Measurements from ENCODE around the gene TLX2. TPM values are rescaled to one million over a fixed set of nuclear protein-coding genes. Genes with fewer than 3 reads are reported as not detected.

The TLX2 gene
- total RNA-seq, 1 donor from 2014 or later: not detected

DNA sequence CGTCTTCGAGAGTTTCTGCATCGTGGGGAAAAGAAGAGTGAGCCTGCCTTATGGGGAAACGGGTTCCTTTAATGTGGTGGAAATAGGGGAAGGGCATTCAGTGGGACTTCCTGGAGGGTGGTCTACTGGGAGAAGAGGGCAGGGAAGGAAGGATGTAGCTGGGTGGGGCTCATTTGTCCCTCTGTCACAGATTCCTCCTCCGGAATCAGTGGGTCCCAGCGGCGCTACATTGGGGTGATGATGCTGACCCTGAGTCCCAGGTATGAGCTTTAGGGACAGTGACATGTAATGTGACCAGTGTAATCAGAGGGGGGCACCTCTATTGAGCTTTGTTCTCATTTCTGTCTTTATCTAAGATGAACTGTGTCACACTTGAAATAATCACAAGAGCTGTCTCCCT lies 17.4 kb downstream of the TLX2 start:
- Histone ChIP-seq H3K9me3 (ENCODE audit: control insufficient read depth in 3 of 3, low read length in 3 of 3) (no peaks in the 10 kb centered on the region), H3K4me3 (ENCODE audit: low read length in 3 of 3) (no peak overlapping the region), H3K27ac (ENCODE audit: low read depth, low read length) (no peak overlapping the region), H3K27me3 (ENCODE audit: control insufficient read depth in 3 of 3, insufficient read depth in 3 of 3, low read length in 3 of 3) (peaks cover 0 to under 1% (median 0%) of the 10 kb centered on the region in 3 donors), H3K4me1 (ENCODE audit: control insufficient read depth in 3 of 3, insufficient read depth in 3 of 3, low read length in 3 of 3) (peaks cover 25 to 31% (median 29%) of the 10 kb centered on the region in 3 donors), H3K36me3 (ENCODE audit: control insufficient read depth in 3 of 3, insufficient read depth in 3 of 3, low read length in 3 of 3) (peaks cover 39 to 51% (median 43%) of the 10 kb centered on the region in 3 donors), H3K9ac (ENCODE audit: low read depth in 1 of 3, low read length in 3 of 3) (no peak overlapping the region)

DNA sequence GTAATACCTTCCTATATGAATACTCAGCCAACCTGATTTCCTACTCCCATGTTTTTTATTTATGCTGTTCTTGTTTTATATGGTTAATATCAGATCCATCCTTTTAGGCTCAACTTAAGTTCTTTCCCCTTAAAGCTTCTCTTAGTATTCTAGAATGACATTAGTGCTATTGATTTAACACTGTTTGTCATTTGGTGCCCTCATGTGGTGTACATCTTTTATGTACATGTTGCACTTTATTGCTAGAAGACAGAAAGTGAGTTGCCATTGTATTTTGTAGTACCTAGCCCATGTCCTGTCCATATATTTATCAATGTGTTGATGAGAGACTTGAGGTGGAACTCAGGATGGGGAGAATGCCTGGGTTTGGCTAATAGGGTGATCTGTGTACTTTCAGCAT lies 18.0 kb downstream of the TLX2 start:
- Histone ChIP-seq H3K36me3 (ENCODE audit: control insufficient read depth in 3 of 3, insufficient read depth in 3 of 3, low read length in 3 of 3) (peaks cover 33 to 46% (median 37%) of the 10 kb centered on the region in 3 donors), H3K27me3 (ENCODE audit: control insufficient read depth in 3 of 3, insufficient read depth in 3 of 3, low read length in 3 of 3) (peaks cover 0 to 3% (median 0%) of the 10 kb centered on the region in 3 donors), H3K4me3 (ENCODE audit: low read length in 3 of 3) (no peak overlapping the region), H3K4me1 (ENCODE audit: control insufficient read depth in 3 of 3, insufficient read depth in 3 of 3, low read length in 3 of 3) (peaks cover 25 to 31% (median 29%) of the 10 kb centered on the region in 3 donors), H3K27ac (ENCODE audit: low read depth, low read length) (no peak overlapping the region), H3K9me3 (ENCODE audit: control insufficient read depth in 3 of 3, low read length in 3 of 3) (no peaks in the 10 kb centered on the region), H3K9ac (ENCODE audit: low read depth in 1 of 3, low read length in 3 of 3) (no peak overlapping the region)

DNA sequence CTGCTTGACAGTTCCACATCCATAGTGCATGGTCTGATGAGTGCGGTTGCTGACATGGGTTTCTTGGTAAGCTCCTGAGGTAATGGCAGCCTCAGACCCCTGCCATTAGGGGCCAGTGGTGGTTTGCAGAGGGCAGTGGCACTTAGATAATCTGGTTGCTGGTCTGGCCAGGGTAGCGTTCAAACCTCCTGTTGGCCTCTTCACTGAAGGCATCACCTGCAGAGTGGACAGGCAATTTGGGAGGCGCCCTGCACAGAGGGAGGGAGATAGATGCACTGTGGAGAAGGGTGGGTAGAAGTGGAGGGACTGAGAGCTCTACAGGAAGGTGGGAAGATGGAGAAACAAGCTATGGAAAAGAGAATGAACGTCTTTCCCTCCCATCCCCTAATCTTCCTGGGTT lies 19.2 kb downstream of the TLX2 start:
- Histone ChIP-seq H3K9me3 (ENCODE audit: control insufficient read depth in 3 of 3, low read length in 3 of 3) (no peaks in the 10 kb centered on the region), H3K4me3 (ENCODE audit: low read length in 3 of 3) (no peak overlapping the region), H3K9ac (ENCODE audit: low read depth in 1 of 3, low read length in 3 of 3) (no peak overlapping the region), H3K27me3 (ENCODE audit: control insufficient read depth in 3 of 3, insufficient read depth in 3 of 3, low read length in 3 of 3) (peaks cover 0 to 4% (median 1%) of the 10 kb centered on the region in 3 donors), H3K27ac (ENCODE audit: low read depth, low read length) (no peak overlapping the region), H3K36me3 (ENCODE audit: control insufficient read depth in 3 of 3, insufficient read depth in 3 of 3, low read length in 3 of 3) (peaks cover 22 to 34% (median 25%) of the 10 kb centered on the region in 3 donors), H3K4me1 (ENCODE audit: control insufficient read depth in 3 of 3, insufficient read depth in 3 of 3, low read length in 3 of 3) (peaks cover 20 to 22% (median 20%) of the 10 kb centered on the region in 3 donors)

DNA sequence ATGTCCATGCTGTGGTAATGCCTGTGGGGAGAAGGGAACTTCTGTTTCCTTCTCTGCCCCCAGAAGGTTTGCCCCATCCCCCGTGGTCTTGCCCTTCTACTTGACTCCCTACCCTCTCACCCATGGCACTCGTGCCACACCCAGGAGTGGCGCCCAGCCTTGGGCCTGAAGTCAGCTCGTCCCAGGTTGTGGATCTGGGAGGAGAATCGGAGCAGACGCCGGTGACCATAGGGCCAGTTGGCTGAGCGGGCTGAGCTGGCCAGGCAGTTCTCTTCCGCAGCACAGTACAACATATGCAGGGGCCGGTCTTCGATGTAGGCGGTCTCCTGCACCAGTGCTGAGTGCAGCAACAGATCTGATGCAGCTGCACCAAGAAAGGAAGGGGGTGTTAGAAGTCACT lies 20.2 kb downstream of the TLX2 start:
- H3K36me3 ChIP-seq (ENCODE audit: control insufficient read depth in 3 of 3, insufficient read depth in 3 of 3, low read length in 3 of 3): peaks cover 20 to 29% (median 24%) of the 10 kb centered on the region in 3 donors
- no peak overlapping the region for H3K27ac ChIP-seq (ENCODE audit: low read depth, low read length)
- peaks cover 2 to 9% (median 4%) of the 10 kb centered on the region in 3 donors for H3K27me3 ChIP-seq (ENCODE audit: control insufficient read depth in 3 of 3, insufficient read depth in 3 of 3, low read length in 3 of 3)
- no peak overlapping the region for H3K9ac ChIP-seq (ENCODE audit: low read depth in 1 of 3, low read length in 3 of 3)
- no peaks in the 10 kb centered on the region for H3K9me3 ChIP-seq (ENCODE audit: control insufficient read depth in 3 of 3, low read length in 3 of 3)
- peaks cover 12 to 13% (median 13%) of the 10 kb centered on the region in 3 donors for H3K4me1 ChIP-seq (ENCODE audit: control insufficient read depth in 3 of 3, insufficient read depth in 3 of 3, low read length in 3 of 3)
- H3K4me3 ChIP-seq (ENCODE audit: low read length in 3 of 3): no peak overlapping the region

DNA sequence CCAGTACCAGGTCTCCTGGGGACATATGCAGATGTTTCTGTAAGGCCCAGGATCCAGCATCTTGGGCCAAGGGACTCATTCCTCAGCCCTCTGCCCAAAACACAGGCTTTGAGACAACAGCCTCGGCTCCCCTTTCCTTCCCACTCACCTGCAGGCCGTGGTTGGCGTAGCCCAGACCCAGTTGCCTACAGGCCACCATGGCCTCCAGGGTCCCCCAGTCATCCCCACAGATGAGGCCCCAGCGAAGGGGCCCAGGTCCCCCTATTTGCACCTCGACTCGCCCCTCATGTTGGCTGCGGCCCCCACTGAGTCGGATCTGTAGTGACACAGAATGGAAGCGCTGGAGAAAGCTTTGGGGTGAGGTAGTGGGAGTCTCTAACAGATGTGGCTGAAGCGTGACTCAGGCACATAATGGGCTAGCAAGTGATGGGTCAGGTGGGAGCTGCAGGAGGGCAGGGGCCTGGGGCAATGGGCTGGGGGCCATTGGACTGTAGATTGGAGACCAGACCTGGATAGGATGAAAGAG lies 21.3 kb downstream of the TLX2 start:
- Histone ChIP-seq H3K9ac (ENCODE audit: low read depth in 1 of 3, low read length in 3 of 3) (no peak overlapping the region), H3K27ac (ENCODE audit: low read depth, low read length) (no peak overlapping the region), H3K4me1 (ENCODE audit: control insufficient read depth in 3 of 3, insufficient read depth in 3 of 3, low read length in 3 of 3) (peaks cover 12 to 14% (median 13%) of the 10 kb centered on the region in 3 donors), H3K9me3 (ENCODE audit: control insufficient read depth in 3 of 3, low read length in 3 of 3) (no peaks in the 10 kb centered on the region), H3K36me3 (ENCODE audit: control insufficient read depth in 3 of 3, insufficient read depth in 3 of 3, low read length in 3 of 3) (peaks cover 20 to 29% (median 24%) of the 10 kb centered on the region in 3 donors), H3K27me3 (ENCODE audit: control insufficient read depth in 3 of 3, insufficient read depth in 3 of 3, low read length in 3 of 3) (peaks cover 2 to 9% (median 4%) of the 10 kb centered on the region in 3 donors), H3K4me3 (ENCODE audit: low read length in 3 of 3) (no peak overlapping the region)

DNA sequence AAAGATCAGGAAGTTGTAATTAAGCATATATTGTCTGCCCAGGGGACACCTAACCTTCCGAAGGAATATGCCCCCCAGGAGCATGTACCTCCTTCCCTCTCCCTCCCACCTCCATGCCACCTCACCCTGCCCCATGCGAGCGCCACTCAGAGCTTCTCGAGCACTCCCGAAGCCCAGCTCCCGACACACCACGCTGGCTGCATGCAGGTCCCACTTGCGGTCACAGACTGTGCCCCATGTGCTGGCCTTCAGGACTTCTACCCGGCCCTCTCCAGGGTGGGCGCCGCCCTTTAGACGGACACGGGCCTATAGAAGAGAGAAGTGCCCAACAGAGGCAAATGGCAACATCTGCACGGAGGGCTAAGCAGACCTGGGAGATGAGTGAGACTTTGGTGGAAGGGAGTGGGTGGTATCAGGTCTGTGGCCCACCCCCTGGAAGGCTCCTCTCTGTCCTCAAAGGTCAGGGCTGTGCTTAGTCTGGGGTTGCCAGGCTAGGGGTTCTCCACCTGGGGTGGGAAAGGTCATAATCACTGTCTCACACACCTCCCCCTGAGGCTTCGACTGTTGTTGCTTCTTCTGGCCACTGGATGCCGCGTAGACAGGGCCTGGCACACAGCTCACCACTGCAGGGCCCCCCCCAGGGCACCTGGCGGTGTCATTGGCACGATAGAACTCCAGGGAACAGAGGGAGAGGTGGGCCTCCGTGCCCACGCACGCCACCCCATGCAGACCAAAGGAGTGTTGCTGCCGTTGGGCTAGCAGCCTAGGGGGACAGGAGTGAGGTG lies 22.1 kb downstream of the TLX2 start:
- H3K9ac ChIP-seq (ENCODE audit: low read depth in 1 of 3, low read length in 3 of 3): no peak overlapping the region
- H3K4me3 ChIP-seq (ENCODE audit: low read length in 3 of 3): no peak overlapping the region
- H3K27me3 ChIP-seq (ENCODE audit: control insufficient read depth in 3 of 3, insufficient read depth in 3 of 3, low read length in 3 of 3): peaks cover 2 to 9% (median 4%) of the 10 kb centered on the region in 3 donors
- no peak overlapping the region for H3K27ac ChIP-seq (ENCODE audit: low read depth, low read length)
- peaks cover 16 to 24% (median 22%) of the 10 kb centered on the region in 3 donors for H3K36me3 ChIP-seq (ENCODE audit: control insufficient read depth in 3 of 3, insufficient read depth in 3 of 3, low read length in 3 of 3)
- peaks cover 3 to 7% (median 5%) of the 10 kb centered on the region in 3 donors for H3K4me1 ChIP-seq (ENCODE audit: control insufficient read depth in 3 of 3, insufficient read depth in 3 of 3, low read length in 3 of 3)
- H3K9me3 ChIP-seq (ENCODE audit: control insufficient read depth in 3 of 3, low read length in 3 of 3): no peaks in the 10 kb centered on the region

DNA sequence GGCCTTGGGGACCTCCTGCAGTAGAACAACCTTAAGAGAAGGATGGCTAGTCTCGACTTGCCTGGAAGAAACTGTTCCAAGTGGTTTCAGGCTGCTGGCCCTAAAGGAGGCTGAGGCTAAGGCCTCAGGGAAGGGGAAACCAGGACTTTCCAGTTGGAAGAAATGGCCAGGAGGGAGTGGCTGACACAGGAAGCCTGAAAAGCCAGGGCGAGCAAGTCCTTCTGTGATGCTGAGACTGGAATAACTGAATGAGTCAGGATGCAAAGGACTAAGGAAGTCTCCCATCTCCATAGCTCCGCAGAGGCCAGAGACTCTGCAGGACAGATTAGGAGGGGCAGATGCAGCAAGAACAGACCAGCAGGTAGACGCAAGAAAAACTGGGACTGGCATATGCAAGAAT lies 22.9 kb downstream of the TLX2 start:
- peaks cover 0 to 4% (median 2%) of the 10 kb centered on the region in 3 donors for H3K4me1 ChIP-seq (ENCODE audit: control insufficient read depth in 3 of 3, insufficient read depth in 3 of 3, low read length in 3 of 3)
- H3K27ac ChIP-seq (ENCODE audit: low read depth, low read length): no peak overlapping the region
- no peak overlapping the region for H3K4me3 ChIP-seq (ENCODE audit: low read length in 3 of 3)
- peaks cover 14 to 20% (median 16%) of the 10 kb centered on the region in 3 donors for H3K36me3 ChIP-seq (ENCODE audit: control insufficient read depth in 3 of 3, insufficient read depth in 3 of 3, low read length in 3 of 3)
- no peaks in the 10 kb centered on the region for H3K9me3 ChIP-seq (ENCODE audit: control insufficient read depth in 3 of 3, low read length in 3 of 3)
- peaks cover 2 to 9% (median 4%) of the 10 kb centered on the region in 3 donors for H3K27me3 ChIP-seq (ENCODE audit: control insufficient read depth in 3 of 3, insufficient read depth in 3 of 3, low read length in 3 of 3)
- no peak overlapping the region for H3K9ac ChIP-seq (ENCODE audit: low read depth in 1 of 3, low read length in 3 of 3)

DNA sequence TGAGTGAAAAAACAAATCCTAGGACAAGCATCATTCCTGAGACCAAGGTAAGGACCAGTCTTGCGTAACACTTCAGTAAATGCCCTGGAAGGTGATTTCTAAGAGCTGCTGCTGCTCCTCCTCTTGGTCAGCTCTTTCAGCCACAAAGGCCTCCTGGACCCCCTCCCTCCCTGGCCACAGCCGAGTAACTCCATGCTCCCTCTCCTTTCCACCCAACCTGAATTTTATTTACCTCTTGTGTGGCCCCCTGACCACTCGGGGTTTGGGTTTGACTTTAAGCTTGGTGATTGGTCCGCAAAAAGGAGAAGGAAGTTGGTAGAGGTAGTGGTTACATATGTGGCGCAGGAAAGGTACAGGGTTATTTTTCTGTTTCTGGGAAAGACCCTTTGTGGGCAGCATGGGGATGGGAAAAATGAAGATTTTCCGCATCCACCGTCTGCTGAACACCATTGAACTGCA lies 24.7 kb downstream of the TLX2 start:
- no peak overlapping the region for H3K27ac ChIP-seq (ENCODE audit: low read depth, low read length)
- no peaks in the 10 kb centered on the region for H3K9me3 ChIP-seq (ENCODE audit: control insufficient read depth in 3 of 3, low read length in 3 of 3)

DNA sequence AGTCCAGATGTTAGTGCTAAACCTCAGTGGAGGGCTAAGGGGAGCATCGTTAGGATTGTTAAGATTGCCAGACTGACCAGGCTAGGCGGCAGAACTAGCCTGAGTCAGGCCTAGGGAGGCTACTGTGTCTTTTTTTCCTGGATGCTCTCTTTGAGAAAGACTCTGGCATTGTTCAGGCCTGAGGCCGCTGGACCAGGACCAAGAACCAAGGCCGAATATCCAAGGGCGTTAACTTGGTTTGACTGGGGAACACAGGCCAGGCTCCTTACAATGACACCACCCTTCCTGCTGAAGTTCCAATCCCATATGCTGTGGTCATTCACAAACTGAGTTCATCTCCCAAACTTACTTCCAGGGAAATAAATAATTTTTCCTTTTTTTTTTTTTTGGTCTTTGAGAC lies 26.0 kb downstream of the TLX2 start:
- H3K36me3 ChIP-seq (ENCODE audit: control insufficient read depth in 3 of 3, insufficient read depth in 3 of 3, low read length in 3 of 3): no peaks in the 10 kb centered on the region
- H3K4me3 ChIP-seq (ENCODE audit: low read length in 3 of 3): no peak overlapping the region
- H3K9ac ChIP-seq (ENCODE audit: low read depth in 1 of 3, low read length in 3 of 3): peak overlapping the region in 1 of 3 donors; percentile 40
- H3K4me1 ChIP-seq (ENCODE audit: control insufficient read depth in 3 of 3, insufficient read depth in 3 of 3, low read length in 3 of 3): peaks cover 0 to 4% (median 2%) of the 10 kb centered on the region in 3 donors
- H3K27ac ChIP-seq (ENCODE audit: low read depth, low read length): no peak overlapping the region
- peaks cover 2 to 9% (median 4%) of the 10 kb centered on the region in 3 donors for H3K27me3 ChIP-seq (ENCODE audit: control insufficient read depth in 3 of 3, insufficient read depth in 3 of 3, low read length in 3 of 3)
- no peaks in the 10 kb centered on the region for H3K9me3 ChIP-seq (ENCODE audit: control insufficient read depth in 3 of 3, low read length in 3 of 3)

More for the DNA sequence above, 24.7 kb downstream of the TLX2 start:
- H3K4me3 ChIP-seq (ENCODE audit: low read length in 3 of 3): no peak overlapping the region
- peaks cover 2 to 9% (median 4%) of the 10 kb centered on the region in 3 donors for H3K27me3 ChIP-seq (ENCODE audit: control insufficient read depth in 3 of 3, insufficient read depth in 3 of 3, low read length in 3 of 3)
- peaks cover 0 to 4% (median 2%) of the 10 kb centered on the region in 3 donors for H3K4me1 ChIP-seq (ENCODE audit: control insufficient read depth in 3 of 3, insufficient read depth in 3 of 3, low read length in 3 of 3)
- H3K36me3 ChIP-seq (ENCODE audit: control insufficient read depth in 3 of 3, insufficient read depth in 3 of 3, low read length in 3 of 3): peaks cover 0 to 3% (median 3%) of the 10 kb centered on the region in 3 donors
- no peak overlapping the region for H3K9ac ChIP-seq (ENCODE audit: low read depth in 1 of 3, low read length in 3 of 3)

DNA sequence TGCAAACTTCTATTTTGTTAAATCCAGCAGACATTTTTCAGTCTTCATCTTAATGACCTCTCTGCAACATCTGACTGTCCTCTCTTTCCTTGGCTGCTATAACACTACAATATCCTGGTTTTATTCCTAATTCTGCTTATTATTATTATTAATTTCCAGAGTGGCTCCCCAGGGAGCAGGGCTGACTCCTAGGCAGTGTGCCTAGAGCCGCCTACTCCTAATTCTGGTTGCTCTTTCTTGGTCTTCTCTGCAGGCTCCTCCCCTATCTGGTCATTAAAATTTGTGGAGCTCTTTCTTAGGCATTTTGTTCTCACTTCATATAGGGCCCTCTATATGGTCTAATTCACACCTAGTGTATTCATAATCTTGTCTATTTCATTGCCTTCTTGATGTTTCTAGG lies 28.7 kb downstream of the TLX2 start:
- no peak overlapping the region for H3K9ac ChIP-seq (ENCODE audit: low read depth in 1 of 3, low read length in 3 of 3)
- no peaks in the 10 kb centered on the region for H3K36me3 ChIP-seq (ENCODE audit: control insufficient read depth in 3 of 3, insufficient read depth in 3 of 3, low read length in 3 of 3)
- H3K27me3 ChIP-seq (ENCODE audit: control insufficient read depth in 3 of 3, insufficient read depth in 3 of 3, low read length in 3 of 3): peaks cover 2 to 6% (median 5%) of the 10 kb centered on the region in 3 donors
- no peaks in the 10 kb centered on the region for H3K9me3 ChIP-seq (ENCODE audit: control insufficient read depth in 3 of 3, low read length in 3 of 3)
- peaks cover 0 to 4% (median 2%) of the 10 kb centered on the region in 3 donors for H3K4me1 ChIP-seq (ENCODE audit: control insufficient read depth in 3 of 3, insufficient read depth in 3 of 3, low read length in 3 of 3)
- no peak overlapping the region for H3K27ac ChIP-seq (ENCODE audit: low read depth, low read length)
- no peak overlapping the region for H3K4me3 ChIP-seq (ENCODE audit: low read length in 3 of 3)

Data from skeletal muscle tissue (tissue), 4 donors.